Measurements from ENCODE around the gene TIGD4. TPM values are rescaled to one million over a fixed set of nuclear protein-coding genes. Genes with fewer than 3 reads are reported as not detected.

TIGD4 gene
- polyA plus RNA-seq, 4 donors: 0.37 to 2.7 (median 0.45) TPM; not detected in 1

DNA sequence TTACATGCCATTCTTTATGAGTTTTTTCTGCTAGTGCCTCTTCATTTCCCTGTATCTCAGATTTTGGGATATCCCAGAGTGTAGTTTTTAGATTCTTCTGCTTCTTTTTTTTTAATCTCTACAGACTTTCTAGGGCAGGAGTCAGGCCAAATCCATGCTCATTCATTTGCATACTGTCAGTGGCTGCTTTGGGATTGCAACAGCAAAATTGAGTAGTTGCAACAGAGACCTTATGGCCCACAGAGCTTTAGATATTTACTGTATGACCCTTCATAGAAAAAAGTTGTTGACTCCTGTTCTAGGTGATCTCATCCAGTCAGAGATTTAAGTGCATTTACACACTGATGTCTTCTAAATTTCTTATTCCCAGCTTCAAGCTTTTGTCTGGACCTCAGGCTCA lies 35.5 kb upstream of the TIGD4 start:
- Histone ChIP-seq H3K36me3 (ENCODE audit: control insufficient read depth in 3 of 3, insufficient read depth in 2 of 3, low read depth in 1 of 3, low read length in 3 of 3) (peaks cover 0 to 32% (median 2%) of the 10 kb centered on the region in 3 donors), H3K9me3 (ENCODE audit: control insufficient read depth in 2 of 2, insufficient read depth in 1 of 2, low read depth in 1 of 2, low read length in 1 of 2) (peaks cover 0 to 39% of the 10 kb centered on the region in 2 donors)
- DNase-seq: no peak

DNA sequence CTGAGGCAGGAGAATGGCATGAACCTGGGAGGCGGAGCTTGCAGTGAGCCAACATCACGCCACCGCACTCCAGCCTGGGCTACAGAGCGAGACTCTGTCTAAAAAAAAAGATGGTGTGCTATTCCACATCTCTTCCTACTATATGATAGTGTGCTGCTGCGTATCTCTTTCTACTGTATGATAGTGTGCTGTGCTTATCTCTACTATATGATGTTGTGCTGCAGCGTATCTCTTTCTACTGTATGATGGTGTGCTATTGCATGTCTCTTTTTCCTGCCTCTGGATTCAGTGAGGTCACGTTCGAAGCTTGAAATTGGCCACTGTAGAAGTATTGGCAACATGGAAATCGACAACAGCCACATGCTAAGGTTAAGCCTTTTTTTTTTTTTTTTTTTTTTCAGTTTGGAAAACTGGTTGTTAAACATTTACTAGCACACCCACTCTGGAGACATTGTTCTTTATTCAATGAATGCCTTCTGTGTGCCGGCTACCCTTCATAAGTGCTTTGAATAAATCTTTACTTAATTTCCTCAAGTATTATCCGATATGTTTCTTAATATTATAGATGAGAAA lies 31.3 kb upstream of the TIGD4 start:
- no peak for FAIRE-seq
- H3K4me3 ChIP-seq (ENCODE audit: low read depth in 1 of 3, low read length in 3 of 3): no peak overlapping the region

More for the DNA sequence above, 35.5 kb upstream of the TIGD4 start:
- no peak overlapping the region for H3K27ac ChIP-seq (ENCODE audit: low read depth in 1 of 3, low read length in 2 of 3)
- H3K4me1 ChIP-seq (ENCODE audit: control insufficient read depth in 3 of 3, insufficient read depth in 2 of 3, low read depth in 1 of 3, low read length in 2 of 3): no peaks in the 10 kb centered on the region
- FAIRE-seq: no peak
- H3K27me3 ChIP-seq (ENCODE audit: control insufficient read depth in 3 of 3, insufficient read depth in 3 of 3, low read length in 3 of 3): no peaks in the 10 kb centered on the region
- H3K4me3 ChIP-seq (ENCODE audit: low read depth in 1 of 3, low read length in 3 of 3): no peak overlapping the region

DNA sequence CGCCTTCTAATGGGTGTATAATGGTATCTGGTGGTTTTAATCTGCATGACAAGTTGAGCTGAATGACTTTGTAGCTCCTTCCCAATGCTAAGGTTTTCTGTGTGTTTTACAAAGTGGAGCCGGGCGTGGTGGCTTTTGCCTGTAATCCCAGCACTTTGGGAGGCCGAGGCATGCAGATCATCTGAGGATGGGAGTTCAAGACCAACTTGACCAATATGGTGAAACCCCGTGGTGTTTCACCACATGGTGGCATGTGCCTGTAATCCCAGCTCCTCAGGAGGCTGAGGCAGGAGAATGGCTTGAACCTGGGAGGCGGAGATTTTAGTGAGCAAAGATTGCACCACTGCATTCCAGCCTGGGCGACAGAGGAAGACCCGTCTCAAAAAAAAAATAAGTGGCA lies 29.1 kb upstream of the TIGD4 start:
- FAIRE-seq (no peak), DNase-seq (no peak)
- 96% methylated on average over 8 of the region's 8 CpGs for WGBS, 3 donors
- H3K9me3 ChIP-seq (ENCODE audit: control insufficient read depth in 2 of 2, insufficient read depth in 1 of 2, low read depth in 1 of 2, low read length in 1 of 2): peaks cover 0 to 7% of the 10 kb centered on the region in 2 donors
- H3K27me3 ChIP-seq (ENCODE audit: control insufficient read depth in 3 of 3, insufficient read depth in 3 of 3, low read length in 3 of 3): no peaks in the 10 kb centered on the region
- no peak overlapping the region for H3K27ac ChIP-seq (ENCODE audit: low read depth in 1 of 3, low read length in 2 of 3)
- no peak overlapping the region for H3K4me3 ChIP-seq (ENCODE audit: low read depth in 1 of 3, low read length in 3 of 3)
- peaks cover 0 to 4% (median 0%) of the 10 kb centered on the region in 3 donors for H3K36me3 ChIP-seq (ENCODE audit: control insufficient read depth in 3 of 3, insufficient read depth in 2 of 3, low read depth in 1 of 3, low read length in 3 of 3)
- peaks cover 0 to 2% (median 0%) of the 10 kb centered on the region in 3 donors for H3K4me1 ChIP-seq (ENCODE audit: control insufficient read depth in 3 of 3, insufficient read depth in 2 of 3, low read depth in 1 of 3, low read length in 2 of 3)

More for the DNA sequence above, 31.3 kb upstream of the TIGD4 start:
- Histone ChIP-seq H3K27me3 (ENCODE audit: control insufficient read depth in 3 of 3, insufficient read depth in 3 of 3, low read length in 3 of 3) (no peaks in the 10 kb centered on the region), H3K36me3 (ENCODE audit: control insufficient read depth in 3 of 3, insufficient read depth in 2 of 3, low read depth in 1 of 3, low read length in 3 of 3) (peaks cover 0 to 13% (median 0%) of the 10 kb centered on the region in 3 donors), H3K4me1 (ENCODE audit: control insufficient read depth in 3 of 3, insufficient read depth in 2 of 3, low read depth in 1 of 3, low read length in 2 of 3) (peaks cover 0 to 2% (median 0%) of the 10 kb centered on the region in 3 donors), H3K27ac (ENCODE audit: low read depth in 1 of 3, low read length in 2 of 3) (no peak overlapping the region), H3K9me3 (ENCODE audit: control insufficient read depth in 2 of 2, insufficient read depth in 1 of 2, low read depth in 1 of 2, low read length in 1 of 2) (peaks cover 0 to 22% of the 10 kb centered on the region in 2 donors)
- 48 to 77% (median 54%) methylated on average over 11 of the region's 11 CpGs for WGBS, 3 donors
- peak; percentile 10 to 15 for DNase-seq

DNA sequence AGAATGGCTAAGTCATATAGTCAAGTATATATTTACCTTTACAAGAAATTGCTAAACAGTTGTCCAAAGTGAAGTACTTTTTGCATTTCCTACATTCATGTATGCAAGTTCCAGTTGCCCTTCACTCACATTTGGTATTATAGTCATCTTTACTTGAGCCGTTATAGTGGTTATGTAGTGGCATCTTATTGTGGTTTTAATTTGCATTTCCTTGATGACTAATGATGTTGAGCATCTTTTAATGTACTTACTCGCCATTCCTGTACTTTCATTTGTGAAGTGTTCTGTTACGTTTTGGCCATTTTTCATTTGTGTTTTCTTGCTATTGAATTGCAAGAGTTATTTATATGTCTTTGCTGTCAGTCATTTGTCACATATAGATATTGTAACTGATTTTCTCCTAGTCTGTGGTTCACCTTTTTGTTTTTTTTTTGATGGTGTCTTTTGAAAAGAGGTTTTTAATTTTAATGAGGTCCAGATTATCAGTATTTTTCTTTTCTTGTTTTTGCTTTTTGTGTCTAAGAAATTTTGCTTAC lies 27.8 kb upstream of the TIGD4 start:
- Histone ChIP-seq H3K4me3 (ENCODE audit: low read depth in 1 of 3, low read length in 3 of 3) (no peak overlapping the region), H3K36me3 (ENCODE audit: control insufficient read depth in 3 of 3, insufficient read depth in 2 of 3, low read depth in 1 of 3, low read length in 3 of 3) (peaks cover 0 to 4% (median 0%) of the 10 kb centered on the region in 3 donors), H3K4me1 (ENCODE audit: control insufficient read depth in 3 of 3, insufficient read depth in 2 of 3, low read depth in 1 of 3, low read length in 2 of 3) (peaks cover 0 to 2% (median 0%) of the 10 kb centered on the region in 3 donors), H3K27ac (ENCODE audit: low read depth in 1 of 3, low read length in 2 of 3) (no peak overlapping the region), H3K9me3 (ENCODE audit: control insufficient read depth in 2 of 2, insufficient read depth in 1 of 2, low read depth in 1 of 2, low read length in 1 of 2) (peaks cover 0 to 4% of the 10 kb centered on the region in 2 donors), H3K27me3 (ENCODE audit: control insufficient read depth in 3 of 3, insufficient read depth in 3 of 3, low read length in 3 of 3) (no peaks in the 10 kb centered on the region)
- WGBS, 3 donors: 73 to 87% (median 77%) methylated on average over 3 of the region's 3 CpGs
- DNase-seq: no peak
- no peak for FAIRE-seq

DNA sequence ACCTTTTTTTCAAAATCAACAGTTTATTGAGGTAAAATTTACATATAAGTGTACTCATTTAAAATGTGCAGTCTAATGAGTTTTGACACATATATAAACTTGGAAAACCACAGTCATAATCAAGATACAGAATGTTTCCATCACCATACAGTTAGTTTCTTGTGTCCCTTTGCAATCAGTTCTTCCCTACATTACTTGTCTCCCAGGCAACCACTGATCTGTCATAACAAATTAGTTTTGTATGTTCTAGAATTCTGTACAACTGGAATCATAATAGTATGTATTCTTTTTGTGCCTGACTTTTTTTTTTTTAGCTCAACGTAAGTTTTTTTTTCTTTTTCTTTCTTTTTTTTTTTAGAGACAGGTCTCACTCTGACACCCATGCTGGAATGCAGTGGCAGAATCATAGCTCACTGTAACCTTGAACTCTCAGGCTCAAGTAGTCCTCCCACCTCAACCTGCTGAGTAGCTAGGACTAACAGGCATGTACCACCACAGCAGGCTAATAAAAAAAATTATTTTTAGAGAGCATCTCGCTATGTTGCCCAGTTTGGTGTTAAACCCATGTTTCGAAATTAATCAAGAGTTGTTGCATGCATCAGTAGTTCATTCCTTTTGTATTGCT lies 27.1 kb upstream of the TIGD4 start:
- whole genome bisulfite sequencing, 3 donors: 79 to 86% (median 86%) methylated on average over 3 of the region's 3 CpGs
- Histone ChIP-seq H3K36me3 (ENCODE audit: control insufficient read depth in 3 of 3, insufficient read depth in 2 of 3, low read depth in 1 of 3, low read length in 3 of 3) (no peaks in the 10 kb centered on the region), H3K4me3 (ENCODE audit: low read depth in 1 of 3, low read length in 3 of 3) (no peak overlapping the region), H3K9me3 (ENCODE audit: control insufficient read depth in 2 of 2, insufficient read depth in 1 of 2, low read depth in 1 of 2, low read length in 1 of 2) (no peaks in the 10 kb centered on the region), H3K27ac (ENCODE audit: low read depth in 1 of 3, low read length in 2 of 3) (no peak overlapping the region), H3K27me3 (ENCODE audit: control insufficient read depth in 3 of 3, insufficient read depth in 3 of 3, low read length in 3 of 3) (no peaks in the 10 kb centered on the region), H3K4me1 (ENCODE audit: control insufficient read depth in 3 of 3, insufficient read depth in 2 of 3, low read depth in 1 of 3, low read length in 2 of 3) (peaks cover 0 to 2% (median 0%) of the 10 kb centered on the region in 3 donors)
- DNase-seq (no peak), FAIRE-seq (no peak)

DNA sequence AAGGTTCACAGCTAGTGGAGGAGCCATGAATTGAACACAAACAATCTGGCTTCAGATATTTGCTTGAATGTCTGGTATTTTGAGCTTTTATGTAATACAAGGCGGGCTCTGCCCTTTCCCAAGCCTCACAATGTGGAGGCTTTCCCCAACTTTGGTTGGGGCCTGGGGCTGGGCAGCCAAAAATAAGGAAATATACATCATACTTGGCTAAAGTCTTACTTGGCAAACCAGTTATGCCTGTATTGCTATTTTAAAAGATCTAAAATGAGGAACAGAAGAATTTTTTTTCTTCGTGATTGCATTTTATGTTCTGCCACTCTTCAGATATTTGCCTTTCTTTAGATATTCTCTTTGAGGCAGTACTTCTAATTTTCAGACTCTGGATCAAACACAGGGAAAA lies 26.3 kb upstream of the TIGD4 start:
- peaks cover 0 to 2% (median 0%) of the 10 kb centered on the region in 3 donors for H3K4me1 ChIP-seq (ENCODE audit: control insufficient read depth in 3 of 3, insufficient read depth in 2 of 3, low read depth in 1 of 3, low read length in 2 of 3)
- no peak overlapping the region for H3K27ac ChIP-seq (ENCODE audit: low read depth in 1 of 3, low read length in 2 of 3)
- no peak for DNase-seq
- H3K9me3 ChIP-seq (ENCODE audit: control insufficient read depth in 2 of 2, insufficient read depth in 1 of 2, low read depth in 1 of 2, low read length in 1 of 2): no peaks in the 10 kb centered on the region
- no peaks in the 10 kb centered on the region for H3K27me3 ChIP-seq (ENCODE audit: control insufficient read depth in 3 of 3, insufficient read depth in 3 of 3, low read length in 3 of 3)
- no peaks in the 10 kb centered on the region for H3K36me3 ChIP-seq (ENCODE audit: control insufficient read depth in 3 of 3, insufficient read depth in 2 of 3, low read depth in 1 of 3, low read length in 3 of 3)
- WGBS, 3 donors: 74 to 79% (median 77%) methylated on average over 2 of the region's 2 CpGs
- H3K4me3 ChIP-seq (ENCODE audit: low read depth in 1 of 3, low read length in 3 of 3): no peak overlapping the region
- FAIRE-seq: no peak

DNA sequence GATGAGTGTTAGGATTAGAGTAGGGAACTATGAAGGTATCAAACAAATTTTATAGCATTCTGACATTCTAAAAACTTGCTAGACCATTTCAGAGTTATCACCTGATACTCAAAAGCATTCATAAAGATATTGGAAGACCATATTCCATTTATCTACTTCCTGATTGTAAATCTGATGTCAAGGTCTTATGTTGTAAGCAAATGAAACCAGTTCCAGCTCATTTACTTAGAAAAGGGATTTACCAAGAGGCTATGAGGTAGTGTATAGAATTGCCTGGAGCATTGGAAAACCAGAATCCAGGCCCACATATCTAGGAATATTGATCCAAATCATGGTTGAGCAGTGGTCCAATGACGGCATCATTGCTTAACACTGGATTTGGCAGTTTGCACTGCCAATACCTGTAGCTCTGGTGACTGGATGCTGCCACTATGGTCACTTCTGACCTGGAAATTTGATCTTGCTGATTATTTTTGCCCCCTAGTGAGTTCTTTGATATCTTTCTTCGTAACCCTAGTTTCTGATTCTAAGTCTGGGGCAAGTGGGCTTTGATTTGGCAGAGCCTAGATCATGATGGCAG lies 25.6 kb upstream of the TIGD4 start:
- 86 to 95% (median 92%) methylated on average over 2 of the region's 2 CpGs for WGBS, 3 donors
- Histone ChIP-seq H3K27me3 (ENCODE audit: control insufficient read depth in 3 of 3, insufficient read depth in 3 of 3, low read length in 3 of 3) (no peaks in the 10 kb centered on the region), H3K4me1 (ENCODE audit: control insufficient read depth in 3 of 3, insufficient read depth in 2 of 3, low read depth in 1 of 3, low read length in 2 of 3) (peaks cover 0 to 2% (median 0%) of the 10 kb centered on the region in 3 donors), H3K4me3 (ENCODE audit: low read depth in 1 of 3, low read length in 3 of 3) (no peak overlapping the region), H3K27ac (ENCODE audit: low read depth in 1 of 3, low read length in 2 of 3) (no peak overlapping the region), H3K9me3 (ENCODE audit: control insufficient read depth in 2 of 2, insufficient read depth in 1 of 2, low read depth in 1 of 2, low read length in 1 of 2) (no peaks in the 10 kb centered on the region), H3K36me3 (ENCODE audit: control insufficient read depth in 3 of 3, insufficient read depth in 2 of 3, low read depth in 1 of 3, low read length in 3 of 3) (no peaks in the 10 kb centered on the region)
- FAIRE-seq (no peak), DNase-seq (peak in 1 of 2 donors; percentile 30)

DNA sequence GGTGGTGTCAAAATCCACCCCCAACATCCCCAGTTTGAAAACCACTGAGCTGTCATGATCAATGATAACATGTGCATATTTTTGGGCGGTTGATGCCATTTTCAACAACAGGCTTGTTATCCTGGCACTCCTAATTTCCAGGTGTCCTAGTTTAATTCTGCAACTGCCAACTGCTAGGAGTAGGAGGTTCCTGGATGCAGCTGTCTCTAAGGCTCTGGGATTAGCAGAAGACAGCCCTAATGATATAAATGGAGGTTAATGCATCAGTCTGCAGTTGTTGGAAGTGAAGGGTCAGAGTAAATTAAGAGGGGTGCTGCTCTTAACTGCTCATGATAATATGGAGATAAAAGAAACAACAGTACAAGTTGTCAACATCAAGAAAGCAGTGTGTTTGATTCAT lies 24.0 kb upstream of the TIGD4 start:
- no peaks in the 10 kb centered on the region for H3K27me3 ChIP-seq (ENCODE audit: control insufficient read depth in 3 of 3, insufficient read depth in 3 of 3, low read length in 3 of 3)
- H3K36me3 ChIP-seq (ENCODE audit: control insufficient read depth in 3 of 3, insufficient read depth in 2 of 3, low read depth in 1 of 3, low read length in 3 of 3): no peaks in the 10 kb centered on the region
- no peak overlapping the region for H3K27ac ChIP-seq (ENCODE audit: low read depth in 1 of 3, low read length in 2 of 3)
- H3K4me1 ChIP-seq (ENCODE audit: control insufficient read depth in 3 of 3, insufficient read depth in 2 of 3, low read depth in 1 of 3, low read length in 2 of 3): peaks cover 0 to 2% (median 0%) of the 10 kb centered on the region in 3 donors
- H3K4me3 ChIP-seq (ENCODE audit: low read depth in 1 of 3, low read length in 3 of 3): no peak overlapping the region
- H3K9me3 ChIP-seq (ENCODE audit: control insufficient read depth in 2 of 2, insufficient read depth in 1 of 2, low read depth in 1 of 2, low read length in 1 of 2): no peaks in the 10 kb centered on the region
- 89 to 100% (median 96%) methylated on average over 1 of the region's 1 CpG for WGBS, 3 donors
- FAIRE-seq (no peak), DNase-seq (no peak)

All from small intestine (tissue), 7 donors.